GM19035 (cell line): ENCODE measurements around the gene SIRT6.
"Not testable (repeated sequence)": the region's sequence is repeated elsewhere in the genome, so short reads cannot be mapped to it uniquely, and the experiment has no call there.

Experiments used
- ATAC-seq: cut with Tn5 transposase; IDR thresholded peaks from one replicate; pipeline ENCODE4 v1.9.1; 2021; ENCODE audit not compliant: unreplicated experiment

The SIRT6 gene

DNA sequence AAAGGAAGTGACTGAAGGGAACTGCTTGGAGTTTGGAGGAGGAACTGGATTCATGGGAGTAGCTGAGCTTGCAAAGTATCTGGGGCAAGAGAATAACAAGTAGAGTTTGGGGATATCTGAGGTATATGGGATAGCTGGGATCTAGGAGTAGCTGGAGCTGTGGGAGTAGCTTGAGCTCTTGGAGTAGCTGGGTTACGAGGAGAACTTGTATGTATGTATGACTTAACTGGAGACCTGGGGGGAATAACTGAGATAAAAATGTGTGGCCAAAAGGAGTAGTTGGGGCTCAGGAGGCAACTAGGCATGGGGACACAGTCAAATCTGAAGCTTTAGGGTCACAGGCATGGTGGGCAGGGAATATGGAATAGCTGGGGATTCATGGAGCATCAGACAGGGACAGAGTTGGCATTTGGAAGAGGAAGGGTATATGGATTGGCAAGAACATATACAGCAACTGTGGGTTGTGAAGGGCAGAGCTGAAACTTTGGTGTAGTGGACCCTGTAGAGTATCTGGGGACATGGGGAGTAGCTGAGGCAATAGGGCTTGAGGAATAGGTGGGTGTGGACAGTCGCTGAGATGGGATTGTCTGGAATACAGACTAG, 18.7 kb upstream of the SIRT6 start:
- no peak for ATAC-seq

DNA sequence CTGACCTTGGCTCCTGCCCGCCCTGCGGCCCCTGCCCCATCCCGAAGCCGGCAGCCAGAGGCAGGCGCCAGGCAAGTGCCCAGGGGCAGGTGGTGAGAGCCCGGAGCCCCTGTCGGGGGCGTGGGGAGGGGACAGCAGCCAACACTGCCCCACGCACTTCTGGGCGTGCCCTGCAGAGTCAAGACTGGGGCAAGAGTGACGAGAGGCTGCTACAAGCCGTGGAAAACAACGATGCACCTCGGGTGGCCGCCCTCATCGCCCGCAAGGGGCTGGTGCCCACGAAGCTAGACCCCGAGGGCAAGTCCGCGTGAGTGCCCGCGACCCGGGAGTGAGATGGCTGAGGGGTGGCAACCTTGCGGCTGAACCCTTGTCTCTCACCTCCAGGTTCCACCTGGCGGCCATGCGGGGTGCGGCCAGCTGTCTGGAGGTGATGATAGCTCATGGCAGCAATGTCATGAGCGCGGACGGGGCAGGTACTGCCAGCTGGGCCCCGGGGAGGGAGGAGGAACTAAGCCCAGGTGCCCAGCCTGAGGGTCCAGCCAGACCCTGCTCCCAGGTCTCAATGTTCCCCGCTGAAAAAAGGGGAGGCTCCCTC, 17.4 kb upstream of the SIRT6 start:
- ATAC-seq = no peak

DNA sequence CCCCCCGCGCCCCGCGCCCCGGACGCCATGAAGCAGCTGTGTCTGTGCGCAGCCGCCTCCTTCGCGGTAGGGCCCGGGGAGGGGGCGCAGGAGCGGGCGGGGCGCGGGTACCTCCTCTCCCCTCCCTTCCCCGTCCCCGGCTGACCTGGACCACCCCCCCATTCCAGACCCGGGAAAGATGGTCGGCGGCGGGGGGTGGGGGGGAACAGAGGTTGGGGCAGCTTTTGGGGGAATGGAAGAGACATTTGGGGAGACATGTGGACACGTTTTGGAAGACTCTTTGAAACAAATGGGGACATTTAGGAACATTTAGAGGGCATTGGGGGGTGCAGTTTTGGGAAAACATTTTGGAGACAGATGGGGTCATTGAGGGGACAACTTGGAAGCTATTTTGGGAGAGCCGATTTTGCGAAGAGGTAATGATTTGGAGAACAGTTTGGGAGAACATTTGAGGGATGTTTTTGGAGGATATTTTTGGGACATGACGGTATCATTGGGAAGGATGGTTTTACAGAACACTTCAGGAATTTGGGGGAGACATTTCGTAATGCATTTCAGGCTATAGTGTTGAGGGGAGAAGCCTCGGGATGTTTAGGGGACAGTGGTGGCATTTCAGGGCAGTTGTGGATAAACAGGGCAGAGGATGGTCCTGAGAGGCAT, 16.2 kb upstream of the SIRT6 start:
- no peak for ATAC-seq

DNA sequence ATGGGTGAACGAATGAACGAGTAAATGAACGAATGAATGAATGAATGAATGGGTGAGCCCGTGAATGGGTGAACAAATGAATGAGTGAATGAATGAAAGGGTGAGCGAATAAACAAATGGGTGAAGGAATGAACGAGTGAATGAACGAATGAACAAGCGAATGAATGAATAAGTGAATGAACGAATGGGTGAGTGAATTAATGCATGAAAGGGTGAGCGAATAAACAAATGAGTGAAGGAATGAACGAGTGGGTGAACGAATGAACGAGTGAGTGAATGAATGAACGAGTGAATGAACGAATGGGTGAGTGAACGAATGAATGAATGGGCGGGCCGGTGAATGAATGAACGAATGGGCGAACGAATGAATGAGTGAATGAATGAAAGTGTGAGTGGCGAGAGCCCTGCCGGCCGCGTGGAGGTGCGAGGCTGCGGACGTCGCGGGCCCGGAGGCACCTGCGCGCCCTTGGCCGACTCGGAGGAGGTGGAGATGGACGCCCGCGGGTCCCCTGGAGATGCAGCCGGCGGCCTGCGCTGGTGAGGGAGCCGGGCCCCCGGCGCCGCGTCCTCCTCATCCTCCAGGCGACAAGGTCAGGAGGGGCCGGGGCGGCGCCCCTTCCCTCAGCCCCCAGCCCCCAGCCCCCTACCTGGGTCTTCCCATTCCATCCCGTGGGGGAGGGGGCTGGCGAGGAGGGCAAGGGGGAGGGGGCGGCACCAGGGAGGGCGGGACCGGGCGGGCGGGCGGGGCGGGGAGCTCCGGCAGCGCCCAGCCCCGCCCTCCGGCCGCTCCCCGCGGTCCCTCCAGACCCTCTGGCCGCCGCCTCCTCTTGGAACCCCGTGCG, 15.5 kb upstream of the SIRT6 start:
- ATAC-seq = no peak

DNA sequence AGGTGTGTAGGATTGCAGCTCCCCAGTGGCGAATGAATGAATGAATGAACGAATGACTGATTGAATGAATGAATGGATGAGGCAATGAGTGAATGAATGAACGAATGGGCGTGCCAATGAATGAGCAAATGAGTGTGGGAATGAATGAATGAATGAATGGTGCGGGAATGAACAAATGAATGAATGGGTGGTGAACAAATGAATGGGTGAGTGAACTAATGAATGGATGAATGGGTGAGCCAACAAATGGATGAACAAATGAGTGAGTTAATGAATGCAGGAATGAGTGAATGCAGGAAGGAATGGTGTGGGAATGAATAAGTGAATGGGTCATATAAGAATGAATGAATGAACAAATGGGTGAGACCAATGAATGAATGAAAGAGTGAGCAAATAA, 14.9 kb upstream of the SIRT6 start:
- no peak for ATAC-seq

DNA sequence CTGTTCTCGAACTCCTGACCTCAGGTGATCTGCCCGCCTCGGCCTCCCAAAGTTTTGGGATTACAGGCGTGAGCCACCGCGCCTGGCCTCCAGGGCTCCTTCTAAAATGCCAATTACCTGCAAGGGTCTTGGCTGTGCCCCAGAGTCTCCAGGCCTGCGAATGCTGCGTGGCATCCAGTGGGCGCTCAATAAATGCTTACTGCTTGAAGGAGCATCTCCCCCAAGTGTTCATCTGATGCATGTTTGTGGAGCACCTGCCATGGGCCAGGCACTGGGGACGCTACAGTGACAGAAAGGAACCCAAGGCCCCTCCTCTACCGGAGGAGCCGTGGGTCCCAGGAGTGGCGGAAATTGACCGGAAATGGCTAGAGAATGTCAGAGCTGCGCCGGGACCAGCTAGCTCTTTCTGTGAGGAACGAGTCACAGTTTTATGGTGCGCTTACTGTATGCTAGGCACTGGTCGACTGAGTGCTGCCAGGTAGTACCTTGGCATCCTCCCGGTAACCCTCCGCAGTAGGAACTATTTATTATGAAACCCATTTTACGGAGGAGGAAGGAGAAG, 14.3 kb upstream of the SIRT6 start:
- ATAC-seq = no peak

DNA sequence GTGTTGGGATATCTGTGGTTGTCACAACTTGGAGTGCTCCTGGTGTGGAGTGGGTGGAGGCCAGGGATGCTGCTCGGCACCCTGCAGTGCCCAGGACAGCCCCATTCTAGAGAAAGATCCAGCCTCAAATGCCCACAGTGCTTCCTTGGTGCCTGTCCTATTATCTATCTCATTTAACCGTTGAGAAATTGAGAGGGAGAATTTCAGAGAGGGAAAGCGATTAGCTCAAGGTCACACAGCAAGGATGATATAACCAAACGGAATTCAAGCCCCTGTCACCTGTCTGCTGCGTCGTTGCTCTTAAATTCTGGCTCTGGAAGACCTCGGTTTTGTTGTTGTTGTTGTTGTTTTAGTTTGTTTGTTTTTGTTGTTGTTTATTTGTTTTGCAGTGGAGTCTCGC, 13.6 kb upstream of the SIRT6 start:
- no peak for ATAC-seq

DNA sequence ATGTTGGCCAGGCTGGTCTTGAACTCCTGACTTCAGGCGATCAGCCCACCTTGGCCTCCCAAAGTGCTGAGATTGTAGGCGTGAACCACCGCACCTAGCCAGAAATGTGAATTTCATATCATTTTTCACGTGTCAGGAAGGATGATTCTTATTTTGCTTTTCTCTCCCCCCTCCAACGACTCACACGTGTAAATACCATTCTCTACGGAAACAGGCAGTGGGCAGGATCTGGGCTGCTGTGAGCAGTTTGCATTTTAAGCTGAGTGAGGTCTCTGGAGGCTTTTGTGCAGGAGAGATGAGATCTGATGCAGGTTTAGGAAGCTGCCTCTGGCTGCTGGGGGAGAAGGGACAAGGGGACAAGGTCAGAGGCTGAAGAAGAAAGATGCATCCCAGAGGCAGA, 12.0 kb upstream of the SIRT6 start:
- ATAC-seq = no peak

DNA sequence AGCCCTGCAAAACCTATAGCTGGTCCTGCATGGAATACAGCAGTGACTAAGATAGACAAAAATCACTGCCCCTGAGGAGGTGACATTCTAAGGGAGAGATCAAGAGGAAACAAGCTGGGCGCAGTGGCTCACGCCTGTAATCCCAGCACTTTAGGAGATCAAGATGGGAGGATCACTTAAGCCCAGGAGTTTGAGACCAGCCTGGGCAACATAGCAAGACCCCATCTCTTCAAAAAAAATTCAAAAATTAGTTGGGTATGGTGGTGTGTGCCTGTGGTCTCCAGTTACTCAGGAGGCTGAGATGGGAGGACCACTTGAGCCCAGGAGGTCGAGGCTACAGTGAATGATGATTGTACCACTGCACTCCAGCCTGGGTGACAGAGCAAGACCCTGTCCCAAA, 10.2 kb upstream of the SIRT6 start:
- not testable (repeated sequence) for ATAC-seq

DNA sequence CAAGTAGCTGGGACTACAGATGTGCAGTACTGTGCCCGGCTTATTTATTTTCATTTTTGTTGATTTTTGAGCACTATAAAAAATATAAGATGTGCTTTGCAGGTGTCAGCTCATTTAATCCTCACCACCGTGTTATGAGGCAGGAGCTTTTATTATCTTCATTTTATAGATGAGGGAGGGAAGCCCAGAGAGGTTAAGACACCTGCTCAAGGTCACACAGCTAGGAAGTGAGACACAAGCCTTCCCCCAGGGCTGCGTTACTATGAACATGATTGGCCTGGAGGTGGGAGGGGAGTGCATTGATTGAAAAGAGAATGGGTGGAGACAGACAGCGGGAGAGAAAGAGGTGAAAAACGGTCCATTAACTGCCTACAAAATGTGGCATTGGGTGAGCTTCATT, 7.3 kb upstream of the SIRT6 start:
- ATAC-seq = no peak

DNA sequence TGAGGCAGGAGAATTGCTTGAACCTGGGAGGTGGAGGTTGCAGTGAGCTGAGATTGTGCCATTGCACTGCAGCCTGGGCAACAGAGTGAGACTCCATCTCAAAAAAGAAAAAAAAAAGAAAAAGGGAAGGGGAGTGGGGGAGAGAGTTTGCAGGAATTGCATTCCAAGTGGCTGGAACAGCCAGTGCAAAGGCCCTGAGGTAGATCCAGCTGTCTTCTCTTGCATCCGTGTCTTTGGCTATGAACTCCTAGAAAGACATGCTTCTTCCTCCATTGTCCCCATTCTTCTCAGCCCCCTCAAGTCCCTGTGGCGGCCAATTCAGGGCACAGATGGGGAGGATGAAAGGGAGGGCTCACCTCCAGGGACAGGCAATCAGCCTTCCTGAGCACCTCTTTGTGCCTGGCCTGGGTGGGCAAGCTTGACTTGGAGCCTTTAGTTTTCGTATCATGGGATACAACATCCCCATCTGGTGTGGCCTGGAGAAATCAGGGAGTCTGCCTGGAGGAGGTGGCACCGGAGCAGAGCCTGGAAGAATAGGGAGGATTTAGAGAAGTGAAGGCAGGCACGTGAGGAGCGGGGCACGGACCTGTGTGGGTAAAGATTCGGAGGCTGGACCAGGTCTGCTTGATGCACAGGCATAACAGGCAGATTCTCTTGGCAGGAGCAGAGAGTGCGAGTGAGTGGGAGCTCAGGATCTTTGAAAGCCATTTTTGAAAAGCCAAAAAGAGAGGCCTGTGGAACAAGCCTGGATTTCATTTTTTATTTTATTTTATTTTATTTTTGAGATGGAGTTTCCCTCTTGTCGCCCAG, 5.2 kb upstream of the SIRT6 start:
- ATAC-seq = no peak

DNA sequence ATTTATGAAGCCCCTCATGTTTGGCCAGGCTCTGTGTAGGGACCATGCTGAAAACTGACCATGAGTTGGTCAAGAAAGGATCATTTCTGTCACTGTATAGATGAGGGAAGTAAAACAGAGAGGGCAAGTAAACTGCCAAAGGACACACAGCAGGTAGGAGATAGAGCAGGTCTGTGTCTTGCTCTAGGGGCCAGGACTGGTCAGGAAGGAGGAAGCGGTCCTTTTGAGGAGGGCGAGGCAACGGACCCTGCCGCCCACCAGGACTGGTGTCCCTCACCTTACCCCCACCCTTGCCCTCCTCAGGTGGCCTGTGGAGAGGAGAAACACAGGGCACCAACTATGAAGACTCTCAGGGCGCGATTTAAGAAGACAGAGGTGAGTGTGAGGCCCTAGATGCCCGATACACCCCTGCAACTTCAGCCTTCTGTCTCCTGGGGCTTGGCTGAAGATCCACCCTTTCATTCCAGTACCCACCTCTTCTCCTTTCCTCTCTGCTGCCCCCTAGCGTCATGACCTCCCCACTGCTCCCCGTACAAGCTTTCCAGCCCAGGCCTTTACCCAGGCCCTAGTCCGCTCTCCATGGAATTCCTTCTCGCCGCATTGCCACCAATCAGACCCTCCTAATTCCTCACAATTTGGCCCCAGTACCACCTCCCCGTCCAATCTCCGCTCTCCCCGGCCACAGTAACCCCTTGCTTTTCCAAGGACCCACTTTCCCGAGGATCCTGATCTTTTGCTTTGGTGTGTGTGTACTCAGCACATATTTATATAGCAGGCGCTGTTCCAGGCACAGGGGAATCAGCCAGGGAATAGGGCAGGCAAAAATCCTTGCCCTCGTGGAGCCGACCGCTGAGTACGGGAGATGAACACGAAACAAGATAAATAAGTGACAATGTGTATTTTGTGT, 4.0 kb upstream of the SIRT6 start:
- no peak for ATAC-seq

DNA sequence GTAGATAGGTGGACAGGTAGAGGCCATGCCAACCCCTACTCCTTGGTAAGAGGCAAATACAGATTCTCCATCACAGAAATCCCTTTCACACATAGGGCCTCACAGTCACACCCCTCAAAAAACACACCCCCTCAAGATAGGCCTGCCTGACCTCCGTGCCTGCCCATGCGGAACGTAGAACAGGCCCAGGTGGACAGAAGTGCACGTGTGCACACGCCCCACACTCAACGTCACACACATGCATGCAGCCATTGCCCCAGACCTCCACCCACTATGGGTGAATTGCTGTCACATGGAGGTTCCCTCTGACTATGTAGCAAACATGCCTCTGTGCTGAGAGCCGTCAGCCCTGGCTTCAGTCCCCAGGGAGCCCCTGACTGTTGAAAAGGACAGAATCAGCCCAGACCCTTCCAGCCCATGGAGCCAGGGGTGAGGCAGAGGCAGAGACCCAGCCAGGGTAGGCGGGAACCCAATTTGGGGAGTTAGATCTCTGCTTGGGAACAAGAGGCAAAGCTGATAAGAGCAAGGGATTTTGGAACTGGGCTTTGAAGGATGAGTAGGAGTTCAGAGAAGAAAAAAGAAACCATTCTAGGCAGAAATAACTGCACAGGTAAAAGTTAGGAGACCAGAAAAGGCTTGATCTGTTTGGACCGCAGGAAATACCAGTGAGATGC, 3.2 kb upstream of the SIRT6 start:
- ATAC-seq = no peak

DNA sequence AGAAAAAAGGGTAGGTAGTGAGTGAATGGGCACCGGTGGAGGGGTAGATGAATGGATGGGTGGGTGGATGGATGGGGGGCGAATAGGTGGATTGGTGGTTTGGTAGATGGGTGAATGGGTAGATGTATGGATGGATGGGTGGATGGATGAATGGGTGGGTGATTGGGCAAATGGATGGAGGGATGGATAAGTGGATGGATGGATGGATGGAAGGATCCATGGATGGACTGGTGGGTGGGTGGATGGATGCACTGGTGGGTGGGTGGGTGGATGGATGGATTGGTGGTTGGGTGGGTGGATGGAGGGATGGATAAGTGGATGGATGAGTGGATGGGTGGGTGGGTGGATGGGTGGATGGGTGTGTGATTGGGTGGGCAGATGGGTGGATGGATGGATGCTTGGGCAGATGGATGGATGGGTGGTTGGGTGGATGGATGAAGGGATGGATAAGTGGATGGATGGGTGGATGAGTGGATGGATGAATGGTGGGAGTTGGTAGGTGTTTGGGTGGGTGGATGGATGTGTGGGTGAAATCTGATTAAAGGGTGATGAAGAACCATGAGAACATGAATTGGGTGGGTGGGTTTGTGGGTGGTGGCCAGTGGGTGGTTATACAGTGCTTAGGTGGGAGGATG, 2.5 kb upstream of the SIRT6 start:
- no peak for ATAC-seq

DNA sequence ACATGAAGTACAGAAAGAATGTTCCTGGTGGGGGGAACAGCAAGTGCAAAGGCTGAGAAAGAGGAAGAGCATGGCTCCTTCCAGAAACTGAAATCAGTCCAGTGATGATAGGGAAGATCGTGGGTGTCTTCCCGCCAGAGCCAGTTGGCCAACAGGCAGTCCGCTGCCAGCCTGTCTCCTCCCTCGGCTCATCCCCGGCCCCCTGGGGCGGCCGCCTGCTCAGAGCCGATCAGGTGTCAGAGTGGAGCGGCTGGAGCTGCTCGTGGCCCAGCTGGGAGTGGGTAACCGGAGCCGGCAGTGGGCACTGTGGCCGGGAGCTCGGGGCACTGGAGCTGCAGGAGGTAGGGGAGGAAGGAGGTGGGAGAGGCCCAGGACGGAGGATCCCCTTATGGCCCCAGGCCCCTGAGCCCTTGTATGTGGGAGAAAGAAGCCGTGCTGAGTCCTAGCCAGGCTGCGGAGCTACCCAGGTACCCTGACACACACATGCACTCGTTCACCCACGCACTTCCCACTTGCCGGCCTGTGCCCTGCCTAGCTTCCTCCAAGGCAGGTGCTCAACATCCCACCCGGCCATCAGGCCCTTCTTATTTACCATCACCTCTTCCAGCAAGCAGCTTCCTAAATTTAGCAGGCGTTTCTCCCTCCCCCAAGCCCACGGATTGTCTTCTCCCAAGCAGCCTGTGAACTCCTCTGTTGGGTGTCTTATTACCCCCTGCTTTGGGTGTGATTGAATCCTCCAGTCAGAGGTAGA, 1.8 kb upstream of the SIRT6 start:
- ATAC-seq = no peak

DNA sequence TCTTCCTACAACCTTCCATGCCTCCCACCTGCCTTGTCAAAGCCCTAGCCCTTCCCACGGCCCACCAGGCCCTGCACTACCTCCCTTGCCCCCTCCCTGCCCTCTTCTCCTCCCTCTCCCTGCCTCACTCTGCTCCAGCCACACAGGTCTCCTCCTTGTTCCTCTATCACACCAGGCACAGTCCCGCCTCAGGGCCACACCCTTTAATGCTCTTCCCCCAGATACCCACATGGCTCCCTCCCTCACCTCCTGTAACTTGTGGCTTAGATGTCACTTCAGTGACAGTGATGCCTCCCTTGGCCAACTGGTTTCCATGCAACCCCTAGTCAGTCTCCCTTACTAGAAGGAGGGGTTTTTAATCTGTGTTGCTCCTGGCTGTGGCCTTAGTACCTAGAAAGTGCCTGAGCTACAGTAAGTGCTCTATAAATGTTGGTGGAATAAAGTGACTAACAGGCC, 1.3 kb downstream of the SIRT6 start:
- ATAC-seq = no peak

DNA sequence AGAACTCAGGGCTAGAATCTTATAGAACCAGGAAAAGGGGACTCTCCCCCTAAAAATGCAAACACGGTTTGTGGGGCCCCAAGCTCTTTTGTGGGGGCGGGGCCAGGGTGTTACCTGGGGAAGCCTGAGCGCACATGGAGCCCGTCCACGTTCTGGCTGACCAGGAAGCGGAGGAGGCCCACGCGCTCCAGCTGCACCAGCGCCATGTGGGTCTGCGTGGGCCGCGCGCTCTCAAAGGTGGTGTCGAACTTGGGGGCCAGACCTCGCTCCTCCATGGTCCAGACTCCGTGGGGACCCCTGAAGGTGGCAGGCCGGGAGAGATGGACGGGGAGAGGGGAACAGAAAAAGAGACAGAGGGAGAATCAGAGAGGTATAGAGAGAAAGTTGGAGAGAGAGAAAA, 3.4 kb downstream of the SIRT6 start:
- ATAC-seq = no peak

DNA sequence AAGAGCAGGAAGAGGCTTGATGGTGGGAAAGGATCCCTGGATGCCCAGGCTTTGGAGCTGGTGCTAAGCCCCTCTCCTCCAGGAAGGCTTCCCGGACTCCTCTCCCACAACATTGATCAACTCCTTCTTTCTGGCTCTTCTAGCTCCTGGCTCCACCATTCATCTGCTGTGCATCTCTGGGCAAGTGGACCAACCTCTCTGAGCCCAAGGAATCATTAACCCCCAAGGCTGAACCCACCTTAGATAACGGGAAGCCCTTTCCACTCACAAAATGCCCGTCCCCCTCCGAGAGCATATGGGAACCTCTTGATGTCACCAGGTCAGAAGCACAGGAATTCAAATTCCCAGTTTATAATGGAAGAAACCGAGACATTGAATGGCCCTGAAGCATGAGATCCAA, 5.2 kb downstream of the SIRT6 start:
- no peak for ATAC-seq
